ENCODE results near the gene RNASEH2B.

DNA sequence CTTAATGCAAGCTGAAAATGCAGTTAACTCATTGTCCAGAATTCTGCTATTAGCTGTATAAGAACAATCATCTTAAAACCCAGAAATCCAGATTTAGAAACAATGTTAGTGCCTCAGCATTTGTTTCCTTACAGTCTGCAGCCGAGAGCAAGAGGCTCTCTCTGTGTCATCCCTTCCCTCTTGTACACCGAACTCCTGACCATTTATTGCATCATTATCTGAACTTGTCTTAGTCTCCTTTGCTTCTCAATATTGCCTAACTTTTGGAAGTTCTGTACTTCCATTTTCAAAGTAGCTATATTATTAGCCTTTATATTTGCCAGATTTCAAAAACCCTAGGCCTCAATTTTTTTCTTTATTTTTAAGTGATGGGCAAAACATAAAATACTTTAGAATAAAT is 27.1 kb downstream of the RNASEH2B start:
- TF ChIP-seq POLR2A (IDR thresholded peaks at IDR 0.05), result no peak
- TF ChIP-seq, protein P1, sequence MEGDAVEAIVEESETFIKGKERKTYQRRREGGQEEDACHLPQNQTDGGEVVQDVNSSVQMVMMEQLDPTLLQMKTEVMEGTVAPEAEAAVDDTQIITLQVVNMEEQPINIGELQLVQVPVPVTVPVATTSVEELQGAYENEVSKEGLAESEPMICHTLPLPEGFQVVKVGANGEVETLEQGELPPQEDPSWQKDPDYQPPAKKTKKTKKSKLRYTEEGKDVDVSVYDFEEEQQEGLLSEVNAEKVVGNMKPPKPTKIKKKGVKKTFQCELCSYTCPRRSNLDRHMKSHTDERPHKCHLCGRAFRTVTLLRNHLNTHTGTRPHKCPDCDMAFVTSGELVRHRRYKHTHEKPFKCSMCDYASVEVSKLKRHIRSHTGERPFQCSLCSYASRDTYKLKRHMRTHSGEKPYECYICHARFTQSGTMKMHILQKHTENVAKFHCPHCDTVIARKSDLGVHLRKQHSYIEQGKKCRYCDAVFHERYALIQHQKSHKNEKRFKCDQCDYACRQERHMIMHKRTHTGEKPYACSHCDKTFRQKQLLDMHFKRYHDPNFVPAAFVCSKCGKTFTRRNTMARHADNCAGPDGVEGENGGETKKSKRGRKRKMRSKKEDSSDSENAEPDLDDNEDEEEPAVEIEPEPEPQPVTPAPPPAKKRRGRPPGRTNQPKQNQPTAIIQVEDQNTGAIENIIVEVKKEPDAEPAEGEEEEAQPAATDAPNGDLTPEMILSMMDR (IDR thresholded peaks at IDR 0.05), result no peak

Data from ovary (tissue), 3 donors.